Jurkat, Clone E6-1 (cell line): Measurements from ENCODE around the gene MAPKAP1.
"Not testable (repeated sequence)": the region's sequence is repeated elsewhere in the genome, so short reads cannot be mapped to it uniquely, and the experiment has no call there.

Experiments used
- DNase-seq: peaks from one replicate; pipeline ENCODE4 v3.0.0-alpha.2; 2011; ENCODE audit warnings: low read depth, low spot score
- H3K4me3 ChIP-seq: 2 replicates; pipeline ENCODE4 v1.5.1; 2011; ENCODE audit warnings: mild to moderate bottlenecking, low read length, control low read depth, moderate library complexity

The MAPKAP1 gene

GRCh38 chr9:125418404-125418803, 288.6 kb downstream of the MAPKAP1 start:
- DNase-seq, result no peak
- no peak overlapping the region for H3K4me3 ChIP-seq

DNA sequence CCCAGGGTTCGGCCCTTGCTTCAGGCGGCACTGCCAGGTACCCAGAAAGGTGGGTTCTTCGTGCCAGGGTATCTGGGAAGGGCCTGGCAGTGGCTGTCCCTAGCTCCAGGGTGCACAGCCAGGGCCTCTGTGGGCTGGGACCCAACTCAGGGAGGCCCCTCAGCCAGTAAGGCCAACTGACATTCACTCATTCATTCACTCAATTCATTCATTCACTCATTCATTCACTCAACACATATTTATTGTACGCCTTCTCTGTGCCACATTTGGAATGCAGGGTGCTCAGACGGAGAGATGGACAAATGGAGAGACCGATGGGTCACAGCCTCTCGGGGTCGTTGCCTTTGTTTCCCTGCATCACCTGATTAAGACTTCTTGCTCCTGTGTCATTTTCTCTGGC, 290.5 kb downstream of the MAPKAP1 start:
- no peak for DNase-seq
- H3K4me3 ChIP-seq, result no peak overlapping the region

- H3K4me3 ChIP-seq, result no peak overlapping the region
- DNase-seq, result no peak
Measured at GRCh38 chr9:125415583-125416460, 291.2 kb downstream of the MAPKAP1 start.

DNA sequence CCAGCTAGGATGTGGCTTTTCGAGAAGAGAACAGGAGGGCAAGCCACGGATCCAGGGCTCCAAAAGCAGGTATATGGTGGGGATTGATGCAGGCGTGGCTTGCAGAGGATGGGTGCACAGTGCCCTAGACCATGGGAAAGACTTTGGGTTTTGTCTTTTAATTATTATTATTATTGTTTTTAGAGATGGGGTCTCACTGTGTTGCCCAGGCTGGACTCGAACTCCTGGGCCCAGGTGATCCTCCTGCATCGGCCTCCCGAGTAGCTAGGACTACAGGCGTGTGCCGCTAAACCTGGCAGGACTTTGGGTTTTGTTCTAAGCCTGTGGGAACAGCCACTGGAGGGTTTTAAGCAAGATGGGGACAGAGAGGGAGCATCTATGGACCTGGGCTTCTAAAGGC, 293.4 kb downstream of the MAPKAP1 start:
- H3K4me3 ChIP-seq, result no peak overlapping the region

GRCh38 chr9:125412166-125412565, 294.8 kb downstream of the MAPKAP1 start:
- H3K4me3 ChIP-seq, result no peak overlapping the region
- DNase-seq, result no peak

More for the DNA sequence above, 293.4 kb downstream of the MAPKAP1 start:
- DNase-seq, result no peak

- H3K4me3 ChIP-seq, result no peak overlapping the region
- DNase-seq, result no peak
Measured at GRCh38 chr9:125411171-125411756, 295.7 kb downstream of the MAPKAP1 start.

GRCh38 chr9:125410522-125410894, 296.5 kb downstream of the MAPKAP1 start:
- no peak overlapping the region for H3K4me3 ChIP-seq
- no peak for DNase-seq

- DNase-seq, result peak; percentile 76
- no peak overlapping the region for H3K4me3 ChIP-seq
Measured at GRCh38 chr9:125409637-125410521, 297.1 kb downstream of the MAPKAP1 start.

DNA sequence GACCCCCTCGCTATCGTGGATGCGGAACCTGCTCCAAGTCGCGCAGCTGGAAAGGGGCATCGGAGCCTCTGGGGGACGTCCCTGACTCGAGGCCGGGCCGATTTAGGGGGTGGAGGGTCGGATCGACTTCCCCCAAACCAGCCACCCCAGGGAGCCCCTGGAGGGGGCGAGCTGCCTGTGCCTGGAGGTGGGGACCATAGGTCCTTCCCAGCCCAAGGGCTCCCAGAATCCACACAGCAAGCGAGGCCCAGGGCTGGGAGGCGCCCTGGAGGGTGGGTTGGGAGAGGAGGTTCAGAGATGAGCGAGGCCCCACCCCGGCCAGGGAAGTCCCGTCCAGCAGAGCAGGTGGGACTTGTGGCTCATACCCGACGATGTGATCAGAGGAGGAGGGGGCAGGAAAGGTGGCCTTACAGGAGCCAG, 297.8 kb downstream of the MAPKAP1 start:
- no peak overlapping the region for H3K4me3 ChIP-seq
- no peak for DNase-seq

DNA sequence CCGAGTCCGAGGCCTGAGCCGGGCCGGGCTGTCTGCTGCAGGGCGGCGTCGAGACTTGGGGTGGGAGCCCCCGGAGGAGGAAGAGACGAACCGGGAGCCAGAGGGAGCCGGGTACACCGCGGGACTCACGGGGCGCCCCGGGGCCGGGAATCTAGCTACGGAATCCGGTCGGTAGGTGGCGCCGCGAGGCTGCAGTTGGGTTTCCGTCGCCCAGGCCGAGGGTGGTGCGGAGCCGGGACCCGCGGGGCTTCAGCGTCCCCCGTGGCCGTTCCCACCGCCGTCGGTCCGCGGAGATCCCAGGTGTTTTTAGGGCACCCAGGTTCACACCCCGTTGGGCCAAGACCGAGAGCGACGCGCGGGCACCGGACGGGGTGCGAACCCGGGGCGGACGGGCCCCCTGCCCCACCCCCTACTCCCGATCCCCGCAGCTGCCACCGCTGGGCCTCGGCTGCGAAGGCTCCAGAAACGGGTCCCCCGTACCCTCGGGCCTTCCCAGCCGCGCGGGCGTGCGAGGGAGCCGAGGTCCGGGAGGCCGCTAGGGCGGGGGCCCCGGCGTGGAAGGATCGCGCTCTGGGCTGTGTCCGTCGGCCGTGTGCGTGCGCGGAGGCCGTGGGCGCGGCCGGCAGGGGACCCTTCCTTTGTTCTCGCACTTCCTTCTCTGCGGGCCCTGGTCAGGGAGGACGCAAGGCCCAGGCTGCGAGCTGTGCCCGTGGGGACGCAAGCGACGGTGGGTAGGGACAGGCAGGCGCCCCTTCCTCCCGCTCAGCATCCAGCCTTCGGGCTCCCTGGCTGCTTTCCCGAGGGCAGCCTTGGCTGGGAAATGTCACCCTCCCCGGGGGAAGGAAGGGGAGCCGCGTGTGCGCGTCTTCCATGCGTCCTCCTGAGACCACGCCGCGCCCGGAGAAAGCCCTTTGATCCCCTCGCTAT, 298.8 kb downstream of the MAPKAP1 start:
- peak; percentile 53 for DNase-seq
- peak overlapping the region; percentile 51 for H3K4me3 ChIP-seq

GRCh38 chr9:125407432-125407973, 299.5 kb downstream of the MAPKAP1 start:
- DNase-seq, result peak; percentile 30
- H3K4me3 ChIP-seq, result peak overlapping the region; percentile 51

DNA sequence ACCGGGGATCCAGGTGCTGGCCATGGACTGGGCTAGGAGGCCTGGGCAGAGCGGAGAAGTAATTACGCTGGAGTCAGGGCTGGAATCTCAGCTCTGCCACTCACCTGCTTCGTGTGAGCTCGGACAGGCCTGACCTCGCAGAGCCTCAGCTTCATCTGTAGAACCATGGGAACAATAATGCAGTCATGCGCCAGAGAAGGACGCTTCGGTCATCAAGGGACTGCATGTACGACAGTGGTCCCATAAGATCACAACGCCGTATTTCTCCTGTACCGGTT, 300.3 kb downstream of the MAPKAP1 start:
- no peak overlapping the region for H3K4me3 ChIP-seq
- no peak for DNase-seq

DNA sequence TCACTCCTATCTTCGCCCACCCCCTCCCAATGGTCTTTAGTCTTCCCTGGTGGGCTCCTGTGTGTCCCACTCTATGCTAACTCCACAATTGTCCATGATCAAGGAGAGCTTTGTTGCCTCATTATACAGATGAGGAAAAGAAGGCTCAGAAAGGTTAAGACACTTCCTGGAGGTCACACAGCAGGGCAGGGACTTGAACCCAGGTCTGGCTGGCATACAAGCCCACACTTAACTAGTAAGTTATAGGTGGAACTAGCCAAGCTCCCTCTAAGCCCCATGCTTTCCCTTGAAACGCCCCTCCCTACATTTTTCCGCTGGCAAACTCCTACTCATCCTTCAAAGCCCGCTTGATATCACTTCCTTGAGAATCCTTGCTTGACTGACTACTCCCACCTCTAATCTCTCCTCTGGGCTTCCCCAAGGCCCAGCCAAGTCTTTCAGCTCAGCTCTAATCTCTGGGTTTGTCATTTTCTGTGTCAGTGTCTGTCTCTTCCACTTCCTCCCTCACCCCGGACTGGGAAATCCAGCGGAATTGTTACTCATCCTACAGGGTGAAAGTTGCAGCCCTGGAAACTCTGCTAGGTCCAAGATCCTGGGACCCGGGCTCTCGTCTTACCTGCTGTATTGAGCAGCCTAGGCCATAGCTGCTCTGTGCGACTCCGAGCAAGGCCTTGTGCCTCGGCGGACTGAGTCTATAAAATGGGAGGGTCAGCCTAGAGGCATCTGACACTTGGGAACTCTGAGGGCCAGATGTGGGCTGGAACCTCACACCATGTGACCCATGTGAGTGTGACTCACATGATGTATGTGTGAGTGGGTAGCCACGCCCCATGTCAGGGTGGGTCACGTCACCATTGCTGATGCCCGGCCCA, 300.8 kb downstream of the MAPKAP1 start:
- DNase-seq, result no peak
- H3K4me3 ChIP-seq, result no peak overlapping the region

DNA sequence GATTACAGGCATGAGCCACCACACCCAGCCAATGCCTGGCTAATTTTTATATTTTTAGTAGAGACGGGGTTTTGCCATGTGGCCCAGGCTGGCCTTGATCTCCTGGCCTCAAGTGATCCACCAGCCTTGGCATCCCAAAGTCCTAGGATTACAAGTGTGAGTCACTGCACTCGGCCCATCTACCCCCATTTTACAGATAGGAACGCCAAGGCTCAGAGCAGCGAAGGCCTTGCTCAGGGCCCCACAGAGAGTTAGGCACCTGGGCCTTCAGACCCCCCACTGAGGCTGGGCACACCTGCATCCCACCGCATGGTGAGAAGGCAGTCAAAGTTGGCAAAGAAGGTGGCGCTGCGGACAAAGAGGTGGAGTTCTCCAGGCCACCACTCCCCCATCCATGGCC, 302.3 kb downstream of the MAPKAP1 start:
- no peak overlapping the region for H3K4me3 ChIP-seq
- DNase-seq, result no peak

- DNase-seq, result no peak
- H3K4me3 ChIP-seq, result no peak overlapping the region
Measured at GRCh38 chr9:125400725-125401716, 306.0 kb downstream of the MAPKAP1 start.

- DNase-seq, H3K4me3 ChIP-seq: not testable (repeated sequence)
Measured at GRCh38 chr9:125400232-125400631, 306.8 kb downstream of the MAPKAP1 start.

GRCh38 chr9:125399666-125400065, 307.3 kb downstream of the MAPKAP1 start:
- no peak overlapping the region for H3K4me3 ChIP-seq
- DNase-seq, result no peak
